ENCODE measurements around the gene SMOC1.

SMOC1 gene

GRCh38 chr14:70027785-70028428 is 148.7 kb downstream of the SMOC1 start:
- peak; percentile 73 for DNase-seq (ENCODE audit: low spot score)
- CTCF ChIA-PET, result interaction anchor here (0.5 to 2.6 kb wide), 24 partner anchors 11 to 785 kb away, joined by 3 to 44 read pairs (median 4); no protein-coding TSS in a partner anchor
- H3K27ac ChIP-seq, result no peak overlapping the region
- TF ChIP-seq CTCF (conservative IDR thresholded peaks at IDR 0.05; ENCODE audit: low read depth), result peak; percentile 85
- POLR2A ChIA-PET (ENCODE audit: low non-redundant PET), result no interaction called here

- POLR2A ChIA-PET (ENCODE audit: low non-redundant PET), result interaction anchor here (0.6 kb wide), 1 partner anchor 302 kb away, joined by 3 read pairs; no protein-coding TSS in a partner anchor
- CTCF ChIA-PET, result interaction anchor here (1.8 kb wide), 1 partner anchor 152 kb away, joined by 6 read pairs; no protein-coding TSS in a partner anchor
- no peak overlapping the region for H3K27ac ChIP-seq
- no peak for TF ChIP-seq CTCF (conservative IDR thresholded peaks at IDR 0.05; ENCODE audit: low read depth)
- DNase-seq (ENCODE audit: low spot score), result no peak
Measured at GRCh38 chr14:70029296-70030132, 150.3 kb downstream of the SMOC1 start.

- ChIA-PET CTCF (interaction anchor here (0.9 to 2.1 kb wide), 2 partner anchors 9 to 213 kb away, joined by 4 to 8 read pairs; no protein-coding TSS in a partner anchor), POLR2A (ENCODE audit: low non-redundant PET) (no interaction called here)
- no peak overlapping the region for H3K27ac ChIP-seq
- no peak for DNase-seq (ENCODE audit: low spot score)
- no peak for TF ChIP-seq CTCF (conservative IDR thresholded peaks at IDR 0.05; ENCODE audit: low read depth)
Measured at GRCh38 chr14:70032016-70032415, 152.8 kb downstream of the SMOC1 start.

GRCh38 chr14:70032447-70032846 is 153.2 kb downstream of the SMOC1 start:
- peak; percentile 65 for DNase-seq (ENCODE audit: low spot score)
- TF ChIP-seq CTCF (conservative IDR thresholded peaks at IDR 0.05; ENCODE audit: low read depth), result no peak
- ChIA-PET CTCF (interaction anchor here (0.6 to 2.1 kb wide), 3 partner anchors 8 to 214 kb away, joined by 3 to 8 read pairs (median 4); no protein-coding TSS in a partner anchor), POLR2A (ENCODE audit: low non-redundant PET) (no interaction called here)
- H3K27ac ChIP-seq, result no peak overlapping the region

GRCh38 chr14:70033116-70033515 is 153.9 kb downstream of the SMOC1 start:
- POLR2A ChIA-PET (ENCODE audit: low non-redundant PET), result no interaction called here
- no peak for TF ChIP-seq CTCF (conservative IDR thresholded peaks at IDR 0.05; ENCODE audit: low read depth)
- CTCF ChIA-PET, result interaction anchor here (0.6 to 1.3 kb wide), 2 partner anchors 205 to 214 kb away, joined by 3 read pairs; no protein-coding TSS in a partner anchor
- DNase-seq (ENCODE audit: low spot score), result no peak
- no peak overlapping the region for H3K27ac ChIP-seq

- H3K27ac ChIP-seq, result no peak overlapping the region
- CTCF ChIA-PET, result interaction anchor here (1.3 kb wide), 1 partner anchor 215 kb away, joined by 3 read pairs; no protein-coding TSS in a partner anchor
- no peak for TF ChIP-seq CTCF (conservative IDR thresholded peaks at IDR 0.05; ENCODE audit: low read depth)
- POLR2A ChIA-PET (ENCODE audit: low non-redundant PET), result no interaction called here
- no peak for DNase-seq (ENCODE audit: low spot score)
Measured at GRCh38 chr14:70033561-70033960, 154.3 kb downstream of the SMOC1 start.

Measured in RWPE1 (cell line).